Endodermal cell (in vitro differentiated cells): ENCODE measurements around the gene SENP2. TPM values are rescaled to one million over a fixed set of nuclear protein-coding genes. Genes with fewer than 3 reads are reported as not detected.

Source experiments
- DNase-seq: peaks from one replicate; pipeline ENCODE4 v3.0.0-alpha.2; 2017
- H3K27ac ChIP-seq: 2 replicates; pipeline ENCODE4 v1.5.1; 2013; ENCODE audit warnings: mild to moderate bottlenecking, low read depth, low read length, moderate library complexity
- H3K27me3 ChIP-seq: 2 replicates; pipeline ENCODE4 v1.6.1; 2013; ENCODE audit warnings: mild to moderate bottlenecking, low read length, moderate library complexity; ENCODE audit not compliant: insufficient read depth, control insufficient read depth, poor library complexity, severe bottlenecking
- H3K36me3 ChIP-seq: 2 replicates; pipeline ENCODE4 v1.7.0; 2013; ENCODE audit warnings: mild to moderate bottlenecking, low read length, moderate library complexity; ENCODE audit not compliant: control insufficient read depth, insufficient read depth
- H3K4me1 ChIP-seq: one replicate; pipeline ENCODE4 v1.7.0; 2013; ENCODE audit warnings: low read length; ENCODE audit not compliant: control insufficient read depth, insufficient read depth
- H3K4me3 ChIP-seq: 2 replicates; pipeline ENCODE4 v1.5.1; 2013; ENCODE audit warnings: mild to moderate bottlenecking, low read length, moderate library complexity
- H3K9ac ChIP-seq: 2 replicates; pipeline ENCODE4 v1.6.1; 2013; ENCODE audit warnings: mild to moderate bottlenecking, low read length, moderate library complexity; ENCODE audit not compliant: poor library complexity, severe bottlenecking; ENCODE audit errors: extremely low read depth
- H3K9me3 ChIP-seq: 2 replicates; pipeline ENCODE4 v1.6.1; 2013; ENCODE audit warnings: mild to moderate bottlenecking, low read length, moderate library complexity; ENCODE audit not compliant: control insufficient read depth
- H3K27ac Mint-ChIP-seq: 2 replicates; pipeline ENCODE4 v1.8.0; 2020; ENCODE audit warnings: mixed read lengths
- H3K27me3 Mint-ChIP-seq: 2 replicates; pipeline ENCODE4 v1.8.0; 2021; ENCODE audit warnings: mild to moderate bottlenecking, mixed read lengths; ENCODE audit not compliant: insufficient read depth
- H3K36me3 Mint-ChIP-seq: 2 replicates; pipeline ENCODE4 v1.8.0; 2020; ENCODE audit warnings: low read depth, mixed read lengths
- H3K4me1 Mint-ChIP-seq: 2 replicates; pipeline ENCODE4 v1.8.0; 2020; ENCODE audit warnings: mixed read lengths
- H3K4me3 Mint-ChIP-seq: 2 replicates; pipeline ENCODE4 v1.8.0; 2020; ENCODE audit warnings: mild to moderate bottlenecking, moderate library complexity, mixed read lengths
- H3K9me3 Mint-ChIP-seq: 2 replicates; pipeline ENCODE4 v1.8.0; 2020; ENCODE audit warnings: mild to moderate bottlenecking, mixed read lengths
- CTCF ChIP-seq: fragments of 200-600 bp; sonication (generic); conservative IDR thresholded peaks from 2 replicates; pipeline ENCODE4 v1.5.0; 2021; ENCODE audit warnings: antibody characterized with exemption, mild to moderate bottlenecking
- WGBS, 2 experiments: methylation state at CpG; one replicate each; pipeline versions ENCODE4 v1.1.5 to v1.1.7; 2013; ENCODE audit warnings: missing lambda C conversion rate in 2 of 2, mixed read lengths in 1 of 2; ENCODE audit not compliant: insufficient coverage in 1 of 2, insufficient read length in 1 of 2; 5-methylcytosine and 5-hydroxymethylcytosine counted together
- total RNA-seq, 2 donors: library from RNA; stranded (reverse); fragmentation: NEBNext Ultra II Directional in 1 of 2; extraction: Animal tissue kit (Norgen Biotek cat#: 25700) in 1 of 2; gene quantifications; 2 replicates in 1 of 2; 3 replicates in 1 of 2; pipeline ENCODE4 v1.2.1, GENCODE V29; 2021

SENP2 gene
- total RNA-seq, 2 donors from 2014 or later, result 44.6 to 46.4 TPM

GRCh38 chr3:185586686-185587039 is 568 bp downstream of the SENP2 start:
- Mint-ChIP-seq H3K27ac (peak overlapping the region; percentile 99), H3K4me1 (peaks cover 28% of the 10 kb centered on the region), H3K36me3 (no peaks in the 10 kb centered on the region), H3K4me3 (peak overlapping the region; percentile 90), H3K27me3 (no peaks in the 10 kb centered on the region), H3K9me3 (no peaks in the 10 kb centered on the region)
- Histone ChIP-seq H3K4me1 (no peaks in the 10 kb centered on the region), H3K4me3 (peak overlapping the region; percentile 98), H3K36me3 (no peaks in the 10 kb centered on the region), H3K9ac (peak overlapping the region; percentile 94), H3K27me3 (no peaks in the 10 kb centered on the region), H3K27ac (peak overlapping the region; percentile 89), H3K9me3 (no peaks in the 10 kb centered on the region)
- 12 to 33% methylated on average over 3 to 7 of the region's 7 CpGs for WGBS, 2 experiments
- DNase-seq, result no peak
- no peak for TF ChIP-seq CTCF

GRCh38 chr3:185594073-185594472 is 8.0 kb downstream of the SENP2 start:
- Histone ChIP-seq H3K4me1 (no peaks in the 10 kb centered on the region), H3K9me3 (no peaks in the 10 kb centered on the region), H3K36me3 (peaks cover 27% of the 10 kb centered on the region), H3K27me3 (no peaks in the 10 kb centered on the region), H3K4me3 (no peak overlapping the region), H3K9ac (no peak overlapping the region), H3K27ac (no peak overlapping the region)
- no peak overlapping the region for H3K4me3 Mint-ChIP-seq
- H3K27me3 Mint-ChIP-seq, result no peaks in the 10 kb centered on the region
- no peak for TF ChIP-seq CTCF
- no peak overlapping the region for H3K27ac Mint-ChIP-seq
- DNase-seq, result no peak
- peaks cover 14% of the 10 kb centered on the region for H3K36me3 Mint-ChIP-seq
- no peaks in the 10 kb centered on the region for H3K9me3 Mint-ChIP-seq
- WGBS, 2 experiments, result 90 to 92% methylated on average over 2 to 3 of the region's 3 CpGs
- peaks cover 1% of the 10 kb centered on the region for H3K4me1 Mint-ChIP-seq

- Histone ChIP-seq H3K4me3 (no peak overlapping the region), H3K4me1 (no peaks in the 10 kb centered on the region), H3K27ac (no peak overlapping the region), H3K9ac (no peak overlapping the region), H3K27me3 (no peaks in the 10 kb centered on the region), H3K36me3 (peaks cover 29% of the 10 kb centered on the region), H3K9me3 (no peaks in the 10 kb centered on the region)
- H3K4me3 Mint-ChIP-seq, result no peak overlapping the region
- no peaks in the 10 kb centered on the region for H3K27me3 Mint-ChIP-seq
- 96 to 97% methylated on average over 3 of the region's 4 CpGs for WGBS, 2 experiments
- no peaks in the 10 kb centered on the region for H3K4me1 Mint-ChIP-seq
- TF ChIP-seq CTCF, result no peak
- H3K36me3 Mint-ChIP-seq, result peaks cover 25% of the 10 kb centered on the region
- H3K27ac Mint-ChIP-seq, result no peak overlapping the region
- no peak for DNase-seq
- no peaks in the 10 kb centered on the region for H3K9me3 Mint-ChIP-seq
Measured at GRCh38 chr3:185595526-185595925, 9.4 kb downstream of the SENP2 start.
